GM18520 (cell line): Measurements from ENCODE around the gene RBMX.
"Not testable (repeated sequence)": the region's sequence is repeated elsewhere in the genome, so short reads cannot be mapped to it uniquely, and the experiment has no call there.

Source experiments
- ATAC-seq: cut with Tn5 transposase; IDR thresholded peaks from one replicate; pipeline ENCODE4 v1.9.1; 2021; ENCODE audit not compliant: unreplicated experiment

Gene RBMX

DNA sequence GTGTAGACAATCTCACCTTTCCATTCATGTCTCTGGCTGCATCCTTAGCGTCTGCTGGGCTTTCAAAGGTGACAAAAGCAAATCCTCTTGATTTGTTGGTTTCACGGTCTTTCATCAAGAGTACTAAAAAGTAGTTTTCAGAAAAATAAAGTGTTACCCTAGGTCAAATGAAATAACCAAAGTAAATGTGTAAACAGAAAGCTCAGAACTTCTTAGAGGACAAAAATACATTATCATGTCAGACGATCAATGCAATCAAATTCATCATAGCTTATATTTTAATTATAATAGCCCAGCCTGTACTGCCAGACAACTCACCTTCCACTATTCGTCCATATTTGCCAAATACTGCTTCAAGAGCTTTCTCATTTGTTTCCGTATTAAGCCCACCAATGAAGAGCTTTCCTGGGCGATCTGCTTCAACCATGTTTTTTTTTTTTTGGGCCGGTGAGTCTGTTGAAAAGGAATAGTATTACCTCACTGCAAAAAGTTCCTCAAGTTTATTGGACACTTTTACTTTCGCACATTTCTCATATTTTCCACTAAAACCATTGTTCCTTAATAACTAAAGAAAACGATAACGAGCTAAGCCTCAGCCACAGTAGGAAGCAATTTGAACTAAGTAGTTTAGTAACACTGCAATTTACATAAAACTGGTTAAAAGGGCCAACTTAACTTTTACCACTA, 1.4 kb downstream of the RBMX start:
- ATAC-seq = no peak

DNA sequence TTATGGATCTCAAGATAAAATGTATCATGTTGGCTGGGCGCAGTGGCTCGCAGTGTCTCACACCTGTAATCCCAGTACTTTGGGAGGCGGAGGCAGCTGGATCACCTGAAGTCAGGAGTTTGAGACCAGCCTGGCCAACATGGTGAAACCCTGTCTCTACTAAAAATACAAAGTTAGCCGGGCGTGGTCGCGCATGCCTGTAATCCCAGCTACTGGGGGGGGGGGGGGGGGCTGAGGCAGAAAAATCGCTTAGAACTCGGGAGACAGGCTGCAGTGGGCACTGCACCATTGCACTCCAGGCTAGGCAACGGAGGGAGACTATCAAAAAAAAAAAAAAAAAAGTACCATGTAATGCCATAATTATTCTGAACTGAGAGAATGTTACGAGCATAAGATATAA, 2.1 kb downstream of the RBMX start:
- ATAC-seq = no peak

DNA sequence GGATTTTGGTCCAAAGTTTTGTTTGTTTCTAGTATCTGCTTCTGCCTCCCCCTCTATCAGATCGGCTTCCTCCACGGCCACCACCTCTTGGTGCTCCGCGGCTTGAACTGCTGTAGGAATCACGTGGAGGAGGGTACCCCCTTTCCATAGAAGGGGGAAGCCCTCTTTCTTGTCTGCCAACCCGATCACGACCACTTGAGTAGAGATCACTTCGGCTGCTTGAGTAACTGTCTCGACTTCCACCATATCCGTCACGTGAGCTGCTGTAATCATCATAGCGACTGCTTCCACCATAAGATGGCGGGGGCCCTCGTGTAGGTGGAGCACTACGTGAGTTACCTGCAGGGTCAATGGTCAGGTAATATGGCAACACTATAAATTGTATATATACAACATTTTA, 6.4 kb downstream of the RBMX start:
- ATAC-seq = not testable (repeated sequence)

DNA sequence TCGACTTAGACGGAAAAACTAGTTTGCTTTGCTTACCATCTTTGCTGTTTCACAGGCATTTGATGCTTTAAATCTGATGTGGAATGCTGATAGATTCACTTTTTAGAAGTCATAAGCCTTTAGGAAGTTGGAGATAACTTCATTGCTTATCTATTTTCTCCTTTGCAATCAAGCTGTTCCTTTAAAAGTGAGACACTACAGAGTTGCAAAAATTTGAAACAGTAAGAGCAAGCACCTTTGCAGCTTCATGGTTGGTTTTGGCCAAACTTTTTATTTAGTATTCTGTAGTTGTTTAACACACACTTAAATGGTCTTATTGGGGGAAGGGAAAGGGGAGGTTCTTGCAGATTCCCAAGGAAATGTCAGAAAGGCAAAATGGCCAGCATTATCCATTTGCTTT, 7.3 kb downstream of the RBMX start:
- ATAC-seq = not testable (repeated sequence)

DNA sequence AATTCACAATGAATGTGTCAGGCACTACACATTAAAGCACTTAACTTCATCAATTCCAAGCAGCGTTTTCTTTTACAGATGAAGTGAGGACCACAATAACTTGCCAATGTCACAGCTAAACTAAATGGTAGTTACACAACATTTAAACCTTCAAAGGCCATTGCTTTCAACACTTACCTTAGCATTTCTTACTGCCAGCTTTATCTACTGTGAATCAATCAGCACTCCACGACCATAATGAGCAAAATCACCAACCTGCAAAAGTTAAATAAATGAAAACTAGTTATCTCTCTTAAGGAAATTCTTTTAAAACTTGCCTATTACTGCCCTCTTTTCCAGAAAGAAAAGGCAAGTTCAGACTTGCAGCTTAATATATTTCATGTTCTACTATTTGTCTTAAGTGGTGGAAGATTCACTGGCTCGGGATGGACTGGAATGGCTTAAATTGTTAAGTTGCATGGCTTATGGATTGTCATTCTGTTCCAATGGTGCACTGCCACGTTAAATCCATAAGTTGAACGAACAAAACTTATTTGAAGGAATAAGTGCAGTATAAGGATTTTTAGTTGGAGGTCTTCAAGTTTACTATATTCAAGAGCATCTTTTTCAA, 8.3 kb downstream of the RBMX start:
- no peak for ATAC-seq

DNA sequence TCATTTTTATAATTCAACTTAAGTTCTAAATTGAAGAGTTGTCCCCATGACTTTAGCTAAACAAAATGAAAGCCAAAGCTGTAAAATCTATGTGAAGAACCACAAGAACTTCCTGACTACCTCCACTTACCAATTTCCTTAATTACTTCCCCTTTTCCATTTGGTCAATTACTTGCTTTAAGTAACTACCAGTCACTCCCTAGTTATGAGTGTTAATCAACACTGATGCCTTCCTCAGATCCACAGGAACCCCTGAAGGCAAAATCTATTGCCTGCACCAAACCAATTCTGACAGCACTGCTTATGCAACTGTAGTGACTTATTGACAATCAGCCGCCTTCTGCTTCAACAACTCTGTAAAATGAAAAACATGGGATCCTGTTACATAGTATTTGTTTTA, 10.5 kb downstream of the RBMX start:
- ATAC-seq = no peak

DNA sequence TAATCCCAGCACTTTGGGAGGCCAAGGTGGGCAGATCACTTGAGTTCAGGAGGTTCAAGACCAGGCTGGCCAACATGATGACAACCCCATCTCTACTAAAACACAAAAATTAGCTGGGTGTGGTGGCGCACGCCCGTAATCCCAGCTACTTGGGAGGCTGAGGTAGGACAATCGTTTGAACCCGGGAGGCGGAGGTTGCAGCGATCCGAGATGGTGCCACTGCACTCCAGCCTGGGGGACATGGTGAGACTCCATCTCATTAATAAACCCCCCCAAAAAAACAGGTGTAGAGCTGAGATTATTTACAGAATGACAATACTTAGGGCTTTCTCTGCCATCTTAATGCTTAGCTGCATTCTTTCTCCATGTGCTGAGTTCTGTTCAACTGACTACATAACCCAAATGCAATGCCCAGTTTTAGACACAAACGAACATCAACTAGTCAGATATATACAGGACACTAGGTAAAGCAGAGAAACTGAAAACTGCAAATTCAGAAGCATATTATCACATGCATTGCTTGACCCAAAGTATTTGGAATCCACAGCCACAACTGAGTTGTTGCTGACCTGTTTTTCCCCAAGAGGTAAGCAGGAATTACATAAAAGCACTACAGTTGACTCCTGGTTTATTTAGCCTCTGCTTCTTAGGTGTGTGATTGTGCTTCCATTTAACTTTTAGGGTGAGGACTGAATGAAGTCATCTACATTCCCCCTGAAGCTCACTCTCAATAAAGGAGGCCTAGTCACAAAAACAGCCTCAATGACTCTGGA, 12.1 kb downstream of the RBMX start:
- ATAC-seq = no peak

DNA sequence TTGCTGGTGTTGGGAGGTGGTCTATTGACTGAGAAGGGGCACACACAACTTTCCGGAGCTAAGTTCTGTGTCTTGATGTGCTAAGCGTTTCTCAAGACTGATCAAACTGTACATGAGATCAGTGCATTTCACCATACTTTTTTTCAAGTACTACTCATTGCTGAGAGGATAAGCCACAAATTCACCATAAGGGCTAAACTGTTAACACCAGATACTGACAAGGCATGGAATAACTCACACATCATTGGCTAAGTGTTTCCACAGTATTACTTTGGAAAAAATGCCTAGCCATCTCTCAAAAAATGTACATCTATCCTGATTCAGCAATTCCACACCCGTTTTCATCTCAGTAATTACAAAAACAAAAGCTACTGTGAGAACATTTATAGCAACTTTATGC, 13.0 kb downstream of the RBMX start:
- ATAC-seq = no peak

DNA sequence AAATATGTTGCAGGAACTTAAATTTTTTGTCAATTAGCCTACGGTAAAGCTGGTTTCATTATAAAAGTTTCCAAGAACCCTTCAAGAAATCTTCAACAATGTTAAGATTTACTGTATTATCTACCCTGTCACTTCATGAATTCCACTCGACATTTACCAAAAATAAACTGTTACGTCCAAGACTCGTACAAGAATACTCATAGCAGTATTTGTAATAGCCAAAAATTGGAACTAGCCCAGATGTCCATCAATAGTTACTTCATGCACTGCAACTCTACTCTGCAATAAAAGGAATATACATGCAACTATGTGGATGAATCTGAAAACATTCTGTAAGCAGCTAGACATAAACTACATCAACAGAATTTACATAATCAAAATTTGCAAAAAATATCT, 13.4 kb downstream of the RBMX start:
- ATAC-seq = no peak

DNA sequence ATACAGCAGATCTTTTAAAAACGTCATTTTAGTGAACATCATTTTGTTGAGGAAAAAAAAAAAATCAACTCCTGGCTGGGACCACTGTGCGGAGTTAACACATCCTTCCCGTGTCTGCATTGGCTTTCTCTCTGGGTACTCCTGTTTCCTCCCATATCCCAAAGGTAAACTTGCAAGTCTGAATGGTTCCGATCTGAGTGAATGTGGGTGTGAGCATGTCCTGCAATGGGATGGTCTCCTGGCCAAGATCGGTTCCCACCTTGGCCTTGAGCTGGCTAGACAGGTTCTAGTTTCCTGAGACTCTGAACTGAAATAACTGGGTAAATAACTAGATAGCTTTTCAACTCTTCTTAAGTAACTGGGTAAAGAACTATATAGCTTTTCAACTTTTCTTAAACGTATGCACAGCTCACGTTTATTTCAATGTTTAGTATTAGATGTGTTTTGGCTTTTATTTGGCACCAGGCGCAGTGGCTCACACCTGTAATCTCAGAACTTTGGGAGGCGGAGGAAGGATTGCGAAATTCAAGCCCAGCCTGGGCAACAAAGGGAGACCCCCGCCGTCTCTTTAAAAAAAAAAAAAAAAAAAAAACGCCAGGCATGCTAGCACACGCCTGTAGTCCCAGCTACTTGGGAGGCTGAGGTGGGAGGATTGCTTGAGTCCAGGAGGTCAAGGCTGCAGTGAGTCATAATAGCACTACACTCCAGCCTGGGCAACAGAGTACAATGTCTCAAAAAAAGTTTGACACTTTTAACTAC, 14.0 kb downstream of the RBMX start:
- no peak for ATAC-seq

DNA sequence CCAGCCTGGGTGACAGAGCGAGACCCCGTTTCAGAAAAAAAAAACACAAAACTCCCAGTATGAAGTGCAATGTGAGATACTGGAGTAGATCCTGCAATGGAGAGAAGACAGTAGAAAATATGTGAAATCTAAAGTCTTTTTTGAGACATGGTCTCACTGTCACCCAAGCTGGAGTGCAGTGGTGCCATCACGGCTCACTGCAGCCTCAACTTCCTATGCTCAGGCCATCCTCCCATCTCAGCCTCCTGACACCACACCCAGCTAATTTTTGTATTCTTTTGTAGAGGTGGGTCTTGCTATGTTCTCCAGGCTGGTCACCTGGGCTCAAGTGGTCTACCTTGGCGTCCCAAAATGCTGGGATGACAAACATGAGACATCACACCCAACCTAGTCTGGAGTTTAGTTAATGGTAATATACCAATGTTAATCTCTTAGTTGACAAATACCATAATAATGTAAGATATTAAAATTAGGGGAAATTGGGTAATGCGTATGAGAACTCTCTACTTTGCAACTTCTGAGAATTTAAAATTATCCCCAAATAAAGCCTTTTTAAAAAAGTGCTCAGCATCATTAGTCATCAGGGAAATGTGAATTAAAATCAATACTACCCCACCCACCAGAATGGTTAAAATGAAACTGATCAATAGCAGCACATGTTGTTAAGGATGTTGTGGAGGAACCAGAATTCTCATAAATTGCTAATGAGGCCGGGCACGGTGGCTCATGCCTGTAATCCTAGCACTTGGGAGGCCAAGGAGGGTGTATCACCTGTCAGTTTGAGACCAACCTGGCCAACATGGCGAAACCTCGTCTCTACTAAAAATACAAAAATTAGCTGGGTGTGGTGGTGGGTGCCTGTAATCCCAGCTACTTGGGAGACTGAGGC, 15.0 kb downstream of the RBMX start:
- no peak for ATAC-seq

DNA sequence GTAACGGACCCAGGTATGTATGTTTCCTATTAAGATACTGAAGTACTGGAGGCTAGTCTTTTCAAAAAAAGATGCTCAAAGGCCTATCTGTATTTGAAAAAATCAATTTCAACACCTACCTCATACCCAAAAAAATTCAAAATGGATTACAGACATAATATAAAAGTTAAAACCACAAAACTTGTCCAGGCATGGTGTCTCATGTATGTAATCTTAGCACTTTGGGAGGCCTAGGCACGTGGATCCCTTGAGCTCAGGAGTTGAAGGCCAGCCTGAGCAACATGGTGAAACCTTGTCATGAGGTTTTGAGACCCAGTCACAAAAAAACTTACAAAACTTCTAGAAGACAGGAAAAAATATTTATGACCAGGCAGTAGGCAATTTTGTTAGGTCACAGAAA, 16.7 kb downstream of the RBMX start:
- no peak for ATAC-seq

DNA sequence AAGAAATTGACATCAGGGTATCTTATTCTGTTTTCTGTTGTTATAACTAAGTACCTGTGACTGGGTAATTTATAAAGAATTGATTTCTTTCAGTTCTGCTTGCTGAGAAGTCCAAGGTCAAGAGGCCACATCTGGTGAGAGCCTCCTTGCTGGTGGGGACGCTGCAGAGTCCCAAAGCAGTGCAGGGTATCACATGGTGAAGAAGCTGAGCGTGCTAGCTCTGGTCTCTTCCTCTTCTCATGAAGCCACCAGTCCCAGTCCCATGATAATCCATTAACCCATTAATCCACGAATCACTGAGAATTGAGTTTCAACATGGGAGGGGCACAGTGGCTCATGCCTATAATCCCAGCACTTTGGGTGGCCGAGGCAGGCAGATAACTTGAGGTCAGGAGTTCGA, 18.0 kb downstream of the RBMX start:
- no peak for ATAC-seq

DNA sequence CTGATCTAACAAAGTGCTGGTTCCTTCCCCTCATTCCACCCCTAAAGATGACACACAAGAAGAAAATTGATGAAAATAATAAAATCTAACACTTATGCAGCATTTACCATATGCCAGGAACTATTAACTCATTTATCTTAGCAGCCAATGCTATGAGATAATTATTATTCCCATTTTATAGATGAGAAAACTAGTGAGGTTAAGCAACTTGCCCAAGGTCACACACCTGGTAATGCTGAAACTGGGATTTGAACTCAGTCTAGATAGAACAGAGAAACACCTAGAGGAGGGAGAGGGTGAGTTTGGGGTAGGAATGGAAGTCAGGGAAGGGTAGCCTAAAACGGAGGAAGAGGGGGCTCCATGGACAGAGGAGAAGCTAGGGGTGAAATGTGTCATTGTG, 18.6 kb downstream of the RBMX start:
- no peak for ATAC-seq

DNA sequence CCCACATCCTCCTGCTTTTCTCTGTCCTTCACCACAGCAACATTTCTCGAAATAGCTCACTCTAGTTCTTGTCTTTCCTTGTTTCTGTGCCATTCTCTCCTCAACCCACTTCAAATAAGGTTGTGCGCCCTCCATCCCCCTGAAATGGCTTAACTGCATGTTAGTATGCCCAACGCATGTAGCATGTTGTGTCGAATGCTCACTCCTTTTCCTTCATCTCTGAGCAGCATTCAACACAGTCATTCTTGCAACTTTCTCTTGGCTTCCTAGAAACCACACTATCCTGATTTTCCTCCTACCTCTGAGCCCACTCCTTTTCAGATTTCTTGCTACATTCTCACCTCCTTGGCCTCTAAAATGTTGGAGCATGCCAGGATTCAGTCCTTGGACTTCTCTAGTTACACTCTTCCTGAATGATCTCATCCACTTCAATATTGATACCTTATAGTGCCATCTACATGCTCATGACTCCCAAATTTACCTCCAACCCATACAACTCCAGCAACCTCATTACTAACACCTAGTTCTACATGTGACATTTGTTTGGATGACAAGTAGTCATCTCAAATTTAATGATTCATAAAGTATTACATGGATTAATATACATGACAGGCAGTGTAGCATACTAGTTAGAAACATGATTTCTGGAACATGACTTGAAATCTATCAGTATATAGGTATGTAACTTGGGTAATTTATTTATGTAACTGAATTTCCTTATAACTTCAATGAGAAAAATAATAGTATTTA, 22.3 kb downstream of the RBMX start:
- ATAC-seq = no peak

DNA sequence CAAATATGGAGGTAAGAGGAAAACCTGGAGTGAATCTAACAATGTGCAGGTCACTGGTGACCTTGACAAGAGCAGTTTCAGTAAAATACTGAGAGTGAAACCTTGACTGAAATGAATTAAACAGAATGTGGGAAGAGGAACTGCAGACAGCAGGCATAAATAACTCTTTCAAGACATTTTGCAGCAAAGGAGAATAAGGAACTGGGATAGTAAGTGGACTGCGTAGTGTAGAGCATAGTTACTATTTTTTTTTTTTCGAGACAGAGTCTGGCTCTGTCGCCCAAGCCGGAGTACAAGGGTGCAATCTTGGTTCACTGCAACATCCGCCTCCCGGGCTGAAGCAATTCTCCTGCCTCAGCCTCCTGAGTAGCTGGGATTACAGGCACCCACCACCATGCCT, 24.0 kb downstream of the RBMX start:
- no peak for ATAC-seq

DNA sequence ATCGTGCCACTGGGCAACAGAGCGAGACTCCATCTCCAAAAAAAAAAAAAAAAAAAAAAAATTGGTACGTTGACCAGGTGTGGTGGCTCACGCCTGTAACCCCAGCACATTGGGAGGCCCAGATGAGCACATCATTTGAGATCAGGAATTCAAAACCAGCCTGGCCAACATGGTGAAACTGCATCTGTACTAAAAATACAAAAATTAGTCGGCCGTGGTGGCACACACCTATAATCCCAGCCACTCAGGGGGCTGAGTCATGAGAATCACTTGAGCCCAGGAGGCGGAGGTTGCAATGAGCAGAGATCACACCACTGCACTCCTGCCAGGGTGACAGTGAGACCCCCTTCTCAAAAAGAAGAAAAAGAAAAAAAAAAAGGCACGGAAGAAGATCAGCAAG, 24.5 kb downstream of the RBMX start:
- ATAC-seq = no peak

DNA sequence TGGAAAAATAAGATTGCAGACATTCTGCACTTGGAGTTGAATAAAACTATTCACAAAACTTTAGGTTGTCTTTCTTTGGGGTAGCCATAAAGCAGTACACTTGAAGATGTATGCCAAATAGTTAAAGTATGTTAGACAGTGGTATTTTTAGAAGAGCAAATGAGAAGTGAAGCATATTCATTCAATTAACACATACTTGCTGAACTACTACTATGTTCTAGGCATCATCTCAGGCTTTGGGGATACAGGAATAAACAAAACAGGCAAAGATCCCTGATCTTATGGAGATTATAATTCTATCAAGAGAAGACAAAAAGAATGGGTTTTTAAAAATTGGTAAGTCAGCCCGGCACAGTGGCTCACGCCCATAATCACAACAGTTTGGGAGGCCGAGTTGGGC, 29.0 kb downstream of the RBMX start:
- ATAC-seq = no peak

DNA sequence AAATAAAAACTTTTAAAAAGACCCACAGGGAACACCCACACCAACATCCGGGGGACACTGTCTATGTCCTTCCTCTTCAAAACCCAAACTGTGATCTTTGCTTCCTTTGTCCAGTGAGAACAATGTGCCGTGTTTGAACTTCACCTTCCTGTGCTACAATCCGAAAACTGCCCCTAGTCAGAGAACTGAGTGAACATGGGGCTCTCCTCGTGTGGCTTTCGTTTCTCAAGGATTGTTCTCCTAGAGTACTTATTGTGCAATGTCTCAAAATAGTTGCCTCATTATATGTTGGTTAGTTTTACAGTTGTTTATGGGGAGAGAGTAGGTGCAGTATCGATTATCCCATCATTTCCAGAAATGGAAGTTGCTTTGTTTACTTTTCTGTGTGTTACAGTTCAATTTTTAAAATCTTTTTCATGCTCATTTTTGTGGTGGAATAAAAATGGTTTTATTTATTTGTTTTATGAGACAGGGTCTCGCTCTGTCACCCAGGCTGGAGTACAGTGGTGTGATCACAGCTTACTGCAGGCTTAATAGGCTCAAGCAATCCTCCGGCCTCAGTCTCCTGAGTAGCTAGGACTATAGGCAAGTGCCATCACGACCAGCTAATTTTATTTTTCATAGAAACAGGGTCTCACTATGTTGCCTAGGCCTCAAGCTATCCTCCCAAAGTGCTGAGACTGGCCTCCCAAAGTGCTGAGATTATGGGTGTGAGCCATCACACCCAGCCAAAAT, 29.9 kb downstream of the RBMX start:
- no peak for ATAC-seq
